Mucosa of descending colon (tissue), 3 donors: ENCODE results near the gene CMKLR1. TPM values are rescaled to one million over a fixed set of nuclear protein-coding genes. Genes with fewer than 3 reads are reported as not detected.

Experiments used
- ATAC-seq: fragments of 200-7000 bp; cut with Tn5 transposase; one replicate; pipeline ENCODE4 v1.9.1; 2020; ENCODE audit warnings: mild to moderate bottlenecking, moderate library complexity
- DNase-seq, 3 donors: peaks; one replicate each; pipeline ENCODE4 v3.0.0-alpha.2; 2020
- H3K36me3 ChIP-seq: fragments of 200-600 bp; one replicate; pipeline ENCODE4 v1.8.0; 2021; ENCODE audit warnings: low read depth, mild to moderate bottlenecking
- H3K4me1 ChIP-seq: fragments of 200-600 bp; one replicate; pipeline ENCODE4 v1.8.0; 2021; ENCODE audit warnings: low read depth, mild to moderate bottlenecking
- H3K4me3 ChIP-seq: fragments of 200-600 bp; one replicate; pipeline ENCODE4 v1.8.0; 2021; ENCODE audit warnings: mild to moderate bottlenecking
- H3K9me3 ChIP-seq: fragments of 200-600 bp; one replicate; pipeline ENCODE4 v1.8.0; 2021; ENCODE audit warnings: mild to moderate bottlenecking
- intact Hi-C, 2 donors: fragments of 100-400 bp; cut with DNase I in 1 of 2; cut with micrococcal nuclease in 1 of 2; formaldehyde crosslinking; loops; one replicate each; pipeline versions ENCODE4 v1.11.0 to v1.11.1; 2022; cut with DNase I, micrococcal nuclease
- total RNA-seq, 3 donors: library from RNA; stranded (reverse); fragmentation: NEBNext Ultra II Directional in 2 of 3; extraction: Animal tissue kit (Norgen Biotek cat#: 25700) in 2 of 3; gene quantifications; one replicate each; pipeline versions ENCODE4 v1.2.1 to v1.2.4, GENCODE V29; 2021 to 2023
- TF ChIP-seq, protein P1 (sequence below): fragments of 200-600 bp; IDR thresholded peaks from one replicate; pipeline ENCODE4 v1.8.0; 2022; ENCODE audit warnings: antibody characterized with exemption, mild to moderate bottlenecking
- donor health status: DM: no; HTN: no; CAD: no; lungs with moderate emphysema.
- donor health status: DM: no; HTN: no; CAD: no.
- donor health status: DM: no; HTN: yes; CAD: no.

Gene CMKLR1
- total RNA-seq, 3 donors from 2014 or later, result 4.4 to 15.7 (median 10.8) TPM

DNA sequence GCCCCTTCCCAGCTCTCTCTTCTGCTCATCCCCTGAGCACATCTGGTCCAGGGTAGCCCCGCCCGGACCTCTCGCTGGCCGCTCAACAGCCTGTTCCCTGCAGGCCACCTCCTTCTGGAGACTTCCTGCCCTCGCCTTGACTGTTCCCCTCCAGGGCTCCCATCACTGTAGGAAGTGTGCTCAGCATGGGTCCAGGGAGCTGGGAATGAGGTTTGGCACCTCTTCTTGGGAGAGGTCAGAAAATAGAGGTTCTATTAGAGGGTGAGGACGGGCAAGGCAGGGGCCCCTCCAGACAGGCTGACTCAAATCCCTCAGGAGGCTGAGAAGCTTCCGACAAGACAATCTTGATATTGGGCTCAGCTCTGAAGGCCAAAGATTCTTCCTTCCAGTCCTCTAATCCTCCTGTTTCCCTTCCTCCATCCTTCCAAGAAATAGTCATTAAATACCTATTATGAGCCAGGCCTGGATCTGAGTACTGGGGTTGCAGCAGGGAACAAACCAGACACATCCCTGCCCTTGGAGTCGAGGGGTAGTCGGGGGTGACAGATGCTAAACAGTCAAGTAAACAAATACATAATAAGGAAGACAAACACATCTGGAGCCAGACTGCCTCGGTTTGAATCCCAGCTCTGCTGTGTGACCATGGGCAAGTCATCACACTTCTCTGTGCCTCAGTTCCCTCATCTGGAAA is 30.6 kb downstream of the CMKLR1 start:
- Histone ChIP-seq H3K9me3 (no peaks in the 10 kb centered on the region), H3K36me3 (no peaks in the 10 kb centered on the region), H3K4me3 (no peak overlapping the region), H3K4me1 (peaks cover 5% of the 10 kb centered on the region)
- intact Hi-C loops, result no loop called here
- TF ChIP-seq, protein P1, sequence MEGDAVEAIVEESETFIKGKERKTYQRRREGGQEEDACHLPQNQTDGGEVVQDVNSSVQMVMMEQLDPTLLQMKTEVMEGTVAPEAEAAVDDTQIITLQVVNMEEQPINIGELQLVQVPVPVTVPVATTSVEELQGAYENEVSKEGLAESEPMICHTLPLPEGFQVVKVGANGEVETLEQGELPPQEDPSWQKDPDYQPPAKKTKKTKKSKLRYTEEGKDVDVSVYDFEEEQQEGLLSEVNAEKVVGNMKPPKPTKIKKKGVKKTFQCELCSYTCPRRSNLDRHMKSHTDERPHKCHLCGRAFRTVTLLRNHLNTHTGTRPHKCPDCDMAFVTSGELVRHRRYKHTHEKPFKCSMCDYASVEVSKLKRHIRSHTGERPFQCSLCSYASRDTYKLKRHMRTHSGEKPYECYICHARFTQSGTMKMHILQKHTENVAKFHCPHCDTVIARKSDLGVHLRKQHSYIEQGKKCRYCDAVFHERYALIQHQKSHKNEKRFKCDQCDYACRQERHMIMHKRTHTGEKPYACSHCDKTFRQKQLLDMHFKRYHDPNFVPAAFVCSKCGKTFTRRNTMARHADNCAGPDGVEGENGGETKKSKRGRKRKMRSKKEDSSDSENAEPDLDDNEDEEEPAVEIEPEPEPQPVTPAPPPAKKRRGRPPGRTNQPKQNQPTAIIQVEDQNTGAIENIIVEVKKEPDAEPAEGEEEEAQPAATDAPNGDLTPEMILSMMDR, result no peak
- DNase-seq (no peak), ATAC-seq (no peak)

GRCh38 chr12:108307006-108307405 is 32.1 kb downstream of the CMKLR1 start:
- Histone ChIP-seq H3K9me3 (no peaks in the 10 kb centered on the region), H3K36me3 (no peaks in the 10 kb centered on the region), H3K4me3 (no peak overlapping the region), H3K4me1 (peaks cover 5% of the 10 kb centered on the region)
- ATAC-seq, result peak; percentile 21
- DNase-seq, result no peak
- intact Hi-C loops, result no loop called here
- TF ChIP-seq, protein P1, result no peak

- H3K36me3 ChIP-seq, result no peaks in the 10 kb centered on the region
- TF ChIP-seq, protein P1, result no peak
- H3K9me3 ChIP-seq, result no peaks in the 10 kb centered on the region
- H3K4me3 ChIP-seq, result no peak overlapping the region
- no peak for ATAC-seq
- peaks cover 5% of the 10 kb centered on the region for H3K4me1 ChIP-seq
- intact Hi-C loops, result no loop called here
- no peak for DNase-seq
These were observed 32.6 kb downstream of the CMKLR1 start for GRCh38 chr12:108306506-108306905.

DNA sequence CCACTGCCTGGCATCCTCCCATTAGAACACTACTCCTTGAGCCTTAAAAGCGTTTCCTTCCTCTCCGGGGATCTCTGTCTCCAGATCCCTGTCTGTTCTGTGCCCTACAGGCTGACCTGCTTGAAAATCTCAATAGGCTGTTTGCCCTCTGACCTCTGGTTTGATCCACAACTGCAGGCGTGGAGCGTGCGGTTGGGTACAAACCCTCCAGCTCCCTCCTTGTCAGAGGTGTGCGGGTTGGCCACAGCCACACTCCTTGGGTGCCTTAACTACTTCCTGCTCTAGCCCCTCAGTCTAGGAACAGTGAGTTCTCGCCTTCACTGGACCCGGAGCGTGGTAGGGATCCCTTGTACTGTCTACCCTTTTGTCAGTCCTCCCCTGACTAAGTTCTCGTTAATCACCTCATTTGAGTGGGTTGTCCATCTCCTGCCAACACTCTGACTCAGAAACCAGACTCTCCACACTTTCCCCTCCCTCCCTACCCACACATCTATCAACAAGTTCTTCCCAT is 33.1 kb downstream of the CMKLR1 start:
- no peaks in the 10 kb centered on the region for H3K9me3 ChIP-seq
- ATAC-seq (peak; percentile 28), DNase-seq (no peak)
- no peaks in the 10 kb centered on the region for H3K36me3 ChIP-seq
- H3K4me1 ChIP-seq, result peaks cover 5% of the 10 kb centered on the region
- H3K4me3 ChIP-seq, result no peak overlapping the region
- intact Hi-C loops, result no loop called here
- TF ChIP-seq, protein P1, result no peak

DNA sequence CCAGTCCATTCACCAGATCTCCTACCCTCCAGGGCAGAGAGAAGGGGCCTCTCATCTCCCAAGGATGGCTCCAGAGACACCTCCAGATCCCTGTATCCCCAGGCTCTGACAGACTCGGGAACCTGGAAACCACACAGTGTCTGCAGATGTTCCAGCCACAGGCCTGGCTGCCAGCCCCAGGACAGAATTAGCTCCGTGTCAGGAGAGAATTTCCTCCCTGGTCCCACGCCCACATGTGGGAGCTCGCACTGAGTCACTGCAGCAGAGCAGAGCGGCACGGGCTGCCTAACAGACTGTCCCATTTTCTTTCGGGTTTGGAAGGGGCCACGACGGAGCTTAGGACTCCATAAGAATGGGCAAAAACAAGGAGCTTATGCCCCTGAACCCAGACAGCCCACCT is 33.6 kb downstream of the CMKLR1 start:
- TF ChIP-seq, protein P1, result no peak
- peaks cover 5% of the 10 kb centered on the region for H3K4me1 ChIP-seq
- DNase-seq (peak; percentile 57 to 75 (median 64)), ATAC-seq (peak; percentile 52)
- no peaks in the 10 kb centered on the region for H3K9me3 ChIP-seq
- no peak overlapping the region for H3K4me3 ChIP-seq
- intact Hi-C loops, result no loop called here
- no peaks in the 10 kb centered on the region for H3K36me3 ChIP-seq
